HepG2 (cell line): ENCODE results near the gene PIP5KL1. TPM values are rescaled to one million over a fixed set of nuclear protein-coding genes. Genes with fewer than 3 reads are reported as not detected.

Experiments
- ARID5B ChIP-seq: IDR thresholded peaks from 2 replicates; pipeline ENCODE4 v1.4.0; 2020; ENCODE audit warnings: mild to moderate bottlenecking, missing genetic modification reagents
- CREBL2 ChIP-seq: sonication (generic); formaldehyde crosslinking; IDR thresholded peaks from 2 replicates; pipeline ENCODE4 v1.8.1; 2023; ENCODE audit warnings: missing genetic modification reagents, mild to moderate bottlenecking, borderline replicate concordance
- CTCF ChIP-seq: sonication (generic); formaldehyde crosslinking; IDR thresholded peaks from 2 replicates; pipeline ENCODE4 v1.5.0; 2020; ENCODE audit warnings: mild to moderate bottlenecking, missing genetic modification reagents, moderate library complexity
- E2F2 ChIP-seq: sonication (generic); formaldehyde crosslinking; IDR thresholded peaks from 2 replicates; pipeline ENCODE4 v1.4.0; 2020; ENCODE audit warnings: missing genetic modification reagents, borderline replicate concordance
- HDAC6 ChIP-seq: fragments of 200-600 bp; sonication (generic); IDR thresholded peaks from 2 replicates; pipeline ENCODE4 v1.7.0; 2017; ENCODE audit warnings: mild to moderate bottlenecking, antibody characterized with exemption, low read length, low read depth
- SALL1 ChIP-seq: sonication (generic); formaldehyde crosslinking; IDR thresholded peaks from 2 replicates; pipeline ENCODE4 v1.8.0; 2022; ENCODE audit warnings: mild to moderate bottlenecking, missing genetic modification reagents
- SP1 ChIP-seq, 2 experiments: fragments of 450-650 bp in 1 of 2; sonication (generic) in 1 of 2; formaldehyde crosslinking in 1 of 2; IDR thresholded peaks; 2 replicates each; pipeline versions ENCODE4 v1.4.0 to v1.6.1; 2016 to 2020; ENCODE audit warnings: missing genetic modification reagents in 1 of 2
- TFE3 ChIP-seq: IDR thresholded peaks from 2 replicates; pipeline ENCODE4 v1.6.1; 2016
- ZBTB43 ChIP-seq: sonication (generic); formaldehyde crosslinking; conservative IDR thresholded peaks from 2 replicates; pipeline ENCODE4 v1.4.0; 2020; ENCODE audit warnings: missing genetic modification reagents
- ZFAT ChIP-seq: sonication (generic); formaldehyde crosslinking; conservative IDR thresholded peaks from 2 replicates; pipeline ENCODE4 v1.8.1; 2023; ENCODE audit warnings: missing genetic modification reagents, inconsistent platforms
- ZNF354B ChIP-seq: sonication (generic); formaldehyde crosslinking; IDR thresholded peaks from 2 replicates; pipeline ENCODE4 v1.8.0; 2022; ENCODE audit warnings: mild to moderate bottlenecking, missing genetic modification reagents
- ZNF740 ChIP-seq: sonication (generic); formaldehyde crosslinking; IDR thresholded peaks from 2 replicates; pipeline ENCODE4 v1.4.0; 2020; ENCODE audit warnings: missing genetic modification reagents
- ZNF800 ChIP-seq: sonication (generic); formaldehyde crosslinking; IDR thresholded peaks from 2 replicates; pipeline ENCODE4 v1.4.0; 2020; ENCODE audit warnings: missing genetic modification reagents
- ZNF878 ChIP-seq: sonication (generic); formaldehyde crosslinking; IDR thresholded peaks from 2 replicates; pipeline ENCODE4 v1.8.1; 2023; ENCODE audit warnings: mild to moderate bottlenecking, missing genetic modification reagents, moderate library complexity
- polyA plus RNA-seq, 8 experiments: library from polyadenylated mRNA; depleted of rRNA in 3 of 8; stranded (reverse) in 7 of 8; unstranded in 1 of 8; fragments of >200 nt; fragmentation: Illumina TruSeq in 4 of 8; extraction: Trizol in 4 of 8; gene quantifications; 2 replicates each; pipeline versions ENCODE4 v1.2.1 to v1.2.3, GENCODE V29; 2011 to 2016; ENCODE audit warnings: low read depth in 4 of 8, missing spikeins in 1 of 8, mixed read lengths in 1 of 8; ENCODE audit not compliant: insufficient read depth in 1 of 8
- total RNA-seq, 5 experiments: library from RNA; depleted of rRNA; stranded (reverse); fragments of >200 nt; fragmentation: Illumina TruSeq; extraction: Trizol; gene quantifications; 2 replicates each; pipeline ENCODE4 v1.2.3, GENCODE V29; 2016; ENCODE audit warnings: low read depth in 1 of 5

PIP5KL1 gene
- total and polyA plus RNA-seq, 2 of the 13 experiments (the other 11 are each of a cell fraction or from before 2014, with no cell fraction given): 0.20 to 0.49 TPM

GRCh38 chr9:127931092-127931881, 710 bp upstream of the PIP5KL1 start (continued):
- no peak for TF ChIP-seq ZNF800 (CRISPR knock-in tag)
- TF ChIP-seq CREBL2 (CRISPR knock-in tag): no peak
- TF ChIP-seq ZNF878 (CRISPR knock-in tag): no peak
- no peak for TF ChIP-seq CTCF (CRISPR knock-in tag)
- TF ChIP-seq E2F2 (CRISPR knock-in tag): no peak
- TF ChIP-seq ZFAT: no peak
- TF ChIP-seq ZNF354B: no peak
- TF ChIP-seq SALL1 (CRISPR knock-in tag): peak; percentile 20; the same call in 1 of the 2 replicates
- no peak for TF ChIP-seq ARID5B
- TF ChIP-seq SP1 (IDR thresholded peaks at IDR 0.05): no peak
- TF ChIP-seq SP1 (CRISPR knock-in tag; IDR thresholded peaks at IDR 0.05): peak; percentile 10; the same call in 1 of the 2 replicates
- TF ChIP-seq TFE3 (CRISPR knock-in tag): no peak
- no peak for TF ChIP-seq HDAC6
- no peak for TF ChIP-seq ZBTB43 (CRISPR knock-in tag)
- TF ChIP-seq ZNF740 (CRISPR knock-in tag): no peak
